GM19468 (cell line): ENCODE results near the gene DIPK1B.

Experiments used
- ATAC-seq: cut with Tn5 transposase; IDR thresholded peaks from one replicate; pipeline ENCODE4 v1.9.1; 2021; ENCODE audit warnings: mild to moderate bottlenecking, moderate library complexity, moderate number of reproducible peaks; ENCODE audit not compliant: unreplicated experiment; ENCODE audit errors: extremely low read depth

DIPK1B gene

DNA sequence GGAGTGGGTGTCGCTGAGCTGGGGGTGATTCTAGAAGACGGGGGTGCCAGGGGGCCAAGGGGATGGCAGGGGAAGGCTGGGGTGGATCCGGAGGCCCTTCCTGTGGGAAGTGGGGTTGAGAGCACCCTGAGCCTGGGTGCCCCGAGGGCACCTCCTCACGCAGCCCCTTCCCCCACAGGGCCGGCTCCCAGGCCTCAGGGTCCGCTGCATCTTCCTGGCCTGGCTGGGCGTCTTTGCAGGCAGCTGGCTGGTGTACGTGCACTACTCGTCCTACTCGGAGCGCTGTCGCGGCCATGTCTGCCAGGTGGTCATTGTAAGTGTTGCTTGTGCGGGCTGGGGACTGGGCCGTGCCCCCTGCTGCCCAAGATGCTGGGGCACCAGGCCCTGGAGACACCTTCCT, 5.0 kb downstream of the DIPK1B start:
- no peak for ATAC-seq

DNA sequence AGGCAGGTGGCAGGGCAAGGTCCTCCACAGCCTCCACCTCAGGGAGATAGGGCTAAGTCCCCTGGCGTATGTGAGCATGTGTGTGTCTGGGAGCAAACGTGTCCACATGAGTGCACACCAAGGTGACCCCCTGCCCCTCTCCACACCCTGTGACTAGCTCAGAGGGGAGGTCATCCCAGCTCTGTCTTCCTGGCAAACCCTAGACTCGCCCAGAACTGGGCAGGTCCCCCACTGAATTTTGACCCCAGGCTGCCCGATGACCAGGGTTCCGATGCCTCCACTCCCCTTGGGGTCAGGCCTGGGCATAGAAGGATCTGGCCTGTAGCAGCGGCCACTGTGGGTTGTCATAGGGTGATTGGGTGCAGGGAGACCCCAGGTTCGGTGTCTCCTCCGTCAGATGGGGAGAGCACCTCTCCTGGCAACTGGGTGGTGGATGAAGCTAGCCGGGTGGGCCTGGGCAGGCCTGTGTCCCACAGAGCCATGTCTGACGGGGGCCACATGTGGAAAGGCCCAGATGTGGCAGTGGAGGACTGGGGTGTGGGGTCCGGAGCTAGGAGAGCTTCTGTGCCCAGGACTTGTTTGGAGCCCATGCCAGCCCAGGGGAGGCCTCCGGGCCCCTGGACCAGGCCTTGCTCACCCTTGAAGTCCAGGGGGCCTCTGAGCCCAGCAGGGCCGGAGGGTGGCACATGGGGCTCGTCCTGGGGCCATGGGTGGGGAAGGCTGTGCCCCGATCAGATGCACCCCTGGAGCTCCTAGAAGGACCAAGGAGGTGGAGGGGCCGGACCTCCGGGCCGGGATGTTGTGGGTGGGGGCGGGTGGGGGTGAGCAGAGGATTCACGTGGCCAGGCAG, 6.2 kb downstream of the DIPK1B start:
- ATAC-seq, result no peak

DNA sequence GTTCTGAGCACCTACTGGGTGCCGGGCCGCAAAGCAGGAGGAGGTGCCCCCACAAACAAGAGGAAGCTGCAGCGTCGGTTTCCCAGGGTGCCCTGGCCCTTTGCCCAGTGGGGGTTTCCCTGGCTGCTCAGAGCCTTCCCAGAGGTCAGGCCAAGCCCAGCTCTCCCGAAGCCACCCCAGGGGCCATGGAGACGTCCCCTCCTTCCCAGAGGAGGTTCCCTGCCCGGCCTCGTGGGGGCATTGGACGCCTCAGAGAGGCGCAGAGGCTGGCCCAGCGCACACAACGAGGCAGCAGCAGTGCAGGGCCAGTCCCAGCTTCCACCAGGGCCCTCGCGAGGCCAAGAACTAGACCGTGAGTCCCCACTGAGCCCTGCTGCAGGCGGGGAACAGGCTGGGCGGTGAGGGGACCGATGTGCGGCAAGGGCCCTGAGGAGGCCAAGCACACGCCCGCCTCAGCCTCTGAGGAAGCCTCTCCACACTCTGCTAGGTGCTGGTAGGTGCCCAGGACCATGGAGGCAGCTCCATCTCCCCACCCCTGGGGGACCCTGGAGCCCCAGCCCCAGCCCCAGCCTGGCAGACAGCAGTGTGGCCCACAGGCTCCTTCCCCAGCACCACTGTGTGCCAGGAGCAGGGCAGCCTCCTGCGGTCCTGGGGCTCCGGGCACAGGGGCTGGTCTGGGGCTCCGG, 7.0 kb downstream of the DIPK1B start:
- ATAC-seq, result no peak

DNA sequence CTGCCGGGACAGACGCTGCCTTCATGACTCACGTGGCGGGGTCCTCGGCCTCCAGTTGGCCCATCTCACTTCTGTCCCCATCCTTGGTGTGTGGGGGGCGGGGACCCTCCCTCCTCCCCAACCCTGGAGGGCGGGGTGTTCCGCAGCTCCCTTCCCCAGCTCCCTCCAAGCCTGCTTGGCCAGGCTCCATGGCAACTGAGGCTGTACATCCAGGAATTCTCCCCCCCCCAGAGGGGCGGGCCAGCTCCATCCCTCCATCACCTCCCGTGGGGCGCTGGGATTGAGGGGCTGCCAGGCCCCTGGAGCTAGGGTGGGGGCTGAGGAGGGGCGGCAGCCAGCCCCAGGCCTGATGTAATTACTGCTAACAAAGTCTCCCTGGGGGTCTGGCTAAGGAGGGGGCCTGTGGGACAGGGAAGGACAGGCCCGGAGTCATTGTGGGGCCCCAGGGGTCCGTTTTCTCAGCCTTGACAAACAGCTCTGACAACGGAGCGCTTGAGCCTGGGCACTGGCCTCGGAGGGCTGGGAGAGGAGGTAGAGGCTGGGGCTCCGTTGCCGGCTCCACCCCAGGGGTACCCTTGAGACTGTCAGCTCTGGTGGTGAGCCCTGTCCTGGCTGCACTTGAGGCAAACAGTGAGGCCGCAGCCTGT, 8.0 kb downstream of the DIPK1B start:
- ATAC-seq, result no peak

DNA sequence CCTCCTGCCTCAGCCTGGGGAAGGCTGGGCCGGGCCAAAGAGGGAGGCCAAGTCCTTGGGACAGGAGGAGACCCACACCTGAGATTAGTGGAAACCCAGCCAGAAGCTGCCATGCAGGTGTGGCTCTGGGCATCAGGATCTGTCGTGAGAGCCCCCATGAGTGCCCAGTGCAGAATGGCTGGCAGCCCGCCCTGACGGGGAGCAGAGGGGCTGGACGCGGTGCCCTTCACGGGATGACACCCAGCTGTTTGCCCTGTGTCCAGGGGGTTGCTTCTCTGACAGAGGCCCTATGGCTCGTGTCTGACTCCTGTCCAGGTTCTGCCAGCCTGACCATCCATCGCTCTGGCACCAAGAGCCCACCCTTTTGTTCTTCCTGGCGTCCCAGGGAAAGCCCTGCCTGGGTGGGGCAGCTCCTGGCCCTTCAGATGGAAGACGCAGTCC, 8.5 kb downstream of the DIPK1B start:
- no peak for ATAC-seq

DNA sequence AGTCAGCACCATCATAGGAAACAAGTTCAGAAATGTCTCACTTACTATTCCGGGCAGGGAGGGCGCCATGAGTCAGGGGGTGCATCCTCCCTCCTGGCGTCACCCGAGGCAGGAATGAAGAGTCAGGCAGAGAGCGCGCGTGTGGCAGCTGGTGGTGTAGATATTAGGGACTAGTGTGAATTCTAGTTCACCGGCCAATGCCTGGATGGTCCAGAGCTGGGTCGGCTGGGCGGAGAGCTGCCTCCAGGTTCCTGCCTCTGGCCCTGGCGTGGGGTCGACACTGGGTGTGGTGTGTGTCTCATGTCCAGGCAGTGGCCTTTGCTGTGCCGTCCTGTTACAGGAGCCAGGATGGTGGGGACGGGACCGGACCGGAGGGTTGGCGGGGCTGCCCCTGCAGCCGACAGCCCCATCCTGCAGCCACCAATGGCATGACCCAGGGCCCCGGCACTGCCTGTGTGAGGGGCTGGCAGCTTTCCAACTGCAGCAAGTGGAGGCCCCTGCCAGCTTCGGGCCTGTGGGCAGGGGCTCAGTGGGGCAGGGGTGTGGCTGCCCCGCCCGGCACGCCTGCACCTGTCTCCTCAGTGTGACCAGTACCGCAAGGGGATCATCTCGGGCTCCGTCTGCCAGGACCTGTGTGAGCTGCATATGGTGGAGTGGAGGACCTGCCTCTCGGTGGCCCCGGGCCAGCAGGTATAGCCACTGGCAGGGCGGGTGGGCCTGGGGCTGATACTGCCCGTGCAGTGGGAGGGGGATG, 9.1 kb downstream of the DIPK1B start:
- no peak for ATAC-seq

DNA sequence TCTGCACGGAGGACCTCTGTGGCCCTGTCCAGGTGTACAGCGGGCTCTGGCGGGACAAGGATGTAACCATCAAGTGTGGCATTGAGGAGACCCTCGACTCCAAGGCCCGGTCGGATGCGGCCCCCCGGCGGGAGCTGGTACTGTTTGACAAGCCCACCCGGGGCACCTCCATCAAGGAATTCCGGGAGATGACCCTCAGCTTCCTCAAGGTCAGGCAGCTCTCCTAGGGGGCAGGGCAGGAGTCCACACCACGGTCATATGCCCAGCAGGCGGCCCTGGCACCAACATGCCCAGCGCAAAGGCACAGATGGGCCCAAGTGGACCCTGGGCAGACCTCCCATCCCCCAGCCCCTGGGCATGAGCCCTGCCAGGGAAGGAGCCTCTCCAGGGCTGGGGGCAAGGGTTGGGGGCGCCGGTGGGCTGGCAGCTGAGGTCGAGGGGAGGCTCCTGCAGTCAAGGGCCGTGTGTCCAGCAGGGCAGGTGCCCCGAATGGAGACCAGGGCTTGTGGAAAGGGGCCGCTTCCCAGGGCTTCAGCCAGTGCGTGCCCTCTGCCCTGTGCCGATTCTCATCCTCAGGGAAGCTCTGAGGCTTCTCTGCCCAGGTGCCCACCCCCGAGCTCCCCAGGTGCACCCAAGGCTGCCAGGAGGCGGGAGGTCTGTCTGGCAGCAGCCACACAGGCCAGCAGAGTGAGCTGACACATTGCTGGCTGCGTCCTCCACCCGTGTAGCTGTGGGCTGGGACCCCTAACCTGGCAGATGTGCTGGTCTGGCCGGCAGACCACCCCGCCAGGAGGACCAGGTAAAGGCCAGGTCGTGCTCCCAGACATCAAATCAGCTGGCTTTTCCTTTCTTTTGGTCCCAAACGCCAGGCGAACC, 10.0 kb downstream of the DIPK1B start:
- no peak for ATAC-seq

DNA sequence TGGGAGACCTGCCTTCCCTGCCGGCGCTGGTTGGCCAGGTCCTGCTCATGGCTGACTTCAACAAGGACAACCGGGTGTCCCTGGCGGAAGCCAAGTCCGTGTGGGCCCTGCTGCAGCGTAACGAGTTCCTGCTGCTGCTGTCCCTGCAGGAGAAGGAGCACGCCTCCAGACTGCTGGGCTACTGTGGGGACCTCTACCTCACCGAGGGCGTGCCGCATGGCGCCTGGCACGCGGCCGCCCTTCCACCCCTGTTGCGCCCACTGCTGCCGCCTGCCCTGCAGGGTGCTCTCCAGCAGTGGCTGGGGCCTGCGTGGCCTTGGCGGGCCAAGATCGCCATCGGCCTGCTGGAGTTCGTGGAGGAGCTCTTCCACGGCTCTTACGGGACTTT, 10.6 kb downstream of the DIPK1B start:
- ATAC-seq, result no peak

DNA sequence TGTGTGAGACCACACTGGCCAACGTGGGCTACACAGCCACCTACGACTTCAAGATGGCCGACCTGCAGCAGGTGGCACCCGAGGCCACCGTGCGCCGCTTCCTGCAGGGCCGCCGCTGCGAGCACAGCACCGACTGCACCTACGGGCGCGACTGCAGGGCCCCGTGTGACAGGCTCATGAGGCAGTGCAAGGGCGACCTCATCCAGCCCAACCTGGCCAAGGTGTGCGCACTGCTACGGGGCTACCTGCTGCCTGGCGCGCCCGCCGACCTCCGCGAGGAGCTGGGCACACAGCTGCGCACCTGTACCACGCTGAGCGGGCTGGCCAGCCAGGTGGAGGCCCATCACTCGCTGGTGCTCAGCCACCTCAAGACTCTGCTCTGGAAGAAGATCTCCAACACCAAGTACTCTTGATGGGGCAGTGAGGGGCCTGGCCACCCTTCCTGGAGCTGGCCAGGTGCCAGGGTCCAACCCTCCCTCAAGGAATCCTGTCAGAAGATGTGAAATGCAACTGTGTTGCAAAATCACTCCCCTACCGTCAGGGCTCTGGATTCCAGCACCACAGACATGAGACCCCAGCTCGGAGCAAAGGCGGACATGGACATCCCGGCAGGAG, 11.1 kb downstream of the DIPK1B start:
- ATAC-seq, result no peak

DNA sequence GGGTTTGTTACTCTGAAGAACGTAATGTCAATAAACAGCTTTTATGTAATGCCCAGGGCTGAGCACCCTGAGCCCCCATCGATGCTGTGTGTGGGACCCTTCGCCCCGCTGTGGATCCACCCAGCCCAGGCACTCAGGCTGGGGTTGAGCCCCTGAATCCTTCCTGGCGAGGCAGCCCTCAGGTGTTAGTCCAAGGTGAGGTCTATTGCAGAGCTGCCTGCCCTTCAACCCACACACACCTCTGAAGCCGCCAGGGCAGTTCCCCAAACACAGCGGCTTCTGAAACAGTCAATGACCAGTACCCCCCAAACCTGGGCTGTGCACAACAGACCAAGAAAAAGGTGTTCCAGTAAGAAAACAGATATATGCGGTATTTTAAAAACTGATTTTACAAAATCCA, 11.6 kb downstream of the DIPK1B start:
- ATAC-seq, result no peak

DNA sequence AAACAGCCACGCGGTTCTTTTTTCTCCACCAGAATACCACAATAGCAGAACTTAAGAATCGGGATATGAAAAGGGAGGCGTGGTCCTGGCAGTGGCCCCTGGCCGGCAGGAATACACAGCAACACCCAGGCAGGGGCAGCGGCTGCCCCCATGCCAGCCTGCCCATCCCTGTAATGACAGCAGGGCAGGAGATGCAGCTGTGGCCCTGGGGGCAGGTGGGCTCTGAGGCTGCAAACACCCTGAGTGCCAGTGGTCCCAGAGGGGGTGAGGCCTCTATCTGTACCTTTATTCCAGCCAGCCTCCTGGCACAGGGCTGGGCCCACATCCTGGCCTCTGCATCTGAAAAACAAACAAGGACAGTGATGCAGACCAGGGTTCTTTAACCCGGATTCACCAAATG, 12.4 kb downstream of the DIPK1B start:
- no peak for ATAC-seq

DNA sequence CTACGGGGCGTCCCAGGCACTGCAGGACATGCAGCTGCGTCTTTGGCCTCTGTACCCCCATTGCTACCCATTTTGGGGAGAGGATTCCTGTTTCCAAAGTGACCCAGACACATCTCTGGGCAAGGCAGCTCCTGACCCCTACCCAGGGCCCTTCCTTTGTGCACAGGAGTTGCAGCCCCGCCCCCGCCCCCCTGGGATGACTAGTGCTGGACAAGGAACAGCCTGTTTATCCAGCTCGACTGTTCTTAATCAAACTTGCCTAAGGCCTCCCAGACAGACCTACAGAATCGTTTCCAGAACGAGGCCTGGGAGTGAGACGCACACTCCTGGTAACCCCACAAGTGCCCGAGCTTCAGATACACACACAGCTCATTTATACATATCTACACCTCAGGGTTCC, 13.2 kb downstream of the DIPK1B start:
- no peak for ATAC-seq

DNA sequence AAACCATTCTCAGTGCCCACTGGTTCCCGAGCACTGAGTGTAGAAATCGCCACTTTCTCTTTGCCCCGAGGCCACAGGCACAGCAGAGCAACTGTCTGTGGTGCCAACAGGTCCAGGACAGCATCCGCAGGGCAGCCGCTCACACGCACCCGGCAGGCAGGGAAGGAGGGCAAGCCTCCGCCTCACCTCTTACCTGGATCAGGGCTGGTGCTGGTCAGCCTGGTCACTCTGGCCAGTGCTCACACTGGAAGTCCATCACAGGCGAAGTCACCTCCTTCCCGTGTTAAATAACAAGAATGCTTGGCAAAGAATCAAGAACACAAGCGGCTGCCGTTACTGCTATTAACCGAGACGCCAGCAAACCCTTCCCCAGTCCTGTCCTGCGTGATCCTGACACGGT, 13.7 kb downstream of the DIPK1B start:
- ATAC-seq, result no peak

DNA sequence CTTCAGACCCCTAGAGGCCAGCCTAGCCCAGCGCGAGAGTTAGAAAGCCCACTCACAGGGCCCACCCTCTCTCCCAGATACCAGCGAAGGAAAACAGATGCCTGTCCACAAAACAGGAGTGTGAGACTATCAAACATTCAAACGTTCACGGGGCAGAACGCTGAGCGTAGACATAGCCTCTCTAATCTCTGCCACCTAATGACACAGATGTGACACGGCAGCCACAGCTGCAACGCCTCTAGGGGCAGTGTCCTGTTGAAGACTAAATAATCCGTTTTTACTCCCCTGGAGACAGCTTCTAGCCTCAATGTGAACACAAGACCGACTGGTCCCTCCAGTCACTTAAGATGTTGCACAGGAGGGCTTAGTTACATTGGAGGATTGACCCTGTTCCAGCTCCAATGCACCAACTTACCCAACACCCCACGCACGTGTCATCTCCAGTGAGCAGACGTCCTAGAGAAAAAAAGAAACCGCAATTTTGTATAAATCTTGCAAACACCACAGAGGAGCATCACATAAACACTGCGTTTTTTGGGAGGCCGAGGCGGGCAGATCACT, 14.3 kb downstream of the DIPK1B start:
- no peak for ATAC-seq

DNA sequence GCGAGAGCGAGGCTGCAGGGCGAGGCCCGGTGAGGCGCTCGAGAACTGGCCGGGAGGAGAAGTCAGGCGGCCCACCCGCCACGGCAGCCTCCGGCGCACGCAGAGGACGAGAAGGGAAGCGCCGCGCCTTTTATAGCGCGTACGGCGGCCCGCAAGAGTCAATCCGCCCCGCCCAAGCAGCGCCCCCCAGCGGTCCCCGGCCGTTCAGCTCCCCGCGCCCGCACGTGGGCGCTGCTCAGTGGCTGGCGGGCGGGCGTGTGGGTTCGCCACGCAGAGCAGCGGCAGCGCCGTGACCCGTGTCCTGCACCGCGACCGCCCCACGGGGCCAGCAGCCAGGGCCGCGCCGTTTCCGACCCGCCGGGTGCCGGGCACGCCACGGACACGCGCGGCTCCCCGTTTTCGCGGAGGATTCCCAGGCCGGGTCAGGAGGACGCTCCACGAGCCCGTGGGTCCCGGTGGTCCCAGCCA, 15.7 kb downstream of the DIPK1B start:
- ATAC-seq, result peak; percentile 38

DNA sequence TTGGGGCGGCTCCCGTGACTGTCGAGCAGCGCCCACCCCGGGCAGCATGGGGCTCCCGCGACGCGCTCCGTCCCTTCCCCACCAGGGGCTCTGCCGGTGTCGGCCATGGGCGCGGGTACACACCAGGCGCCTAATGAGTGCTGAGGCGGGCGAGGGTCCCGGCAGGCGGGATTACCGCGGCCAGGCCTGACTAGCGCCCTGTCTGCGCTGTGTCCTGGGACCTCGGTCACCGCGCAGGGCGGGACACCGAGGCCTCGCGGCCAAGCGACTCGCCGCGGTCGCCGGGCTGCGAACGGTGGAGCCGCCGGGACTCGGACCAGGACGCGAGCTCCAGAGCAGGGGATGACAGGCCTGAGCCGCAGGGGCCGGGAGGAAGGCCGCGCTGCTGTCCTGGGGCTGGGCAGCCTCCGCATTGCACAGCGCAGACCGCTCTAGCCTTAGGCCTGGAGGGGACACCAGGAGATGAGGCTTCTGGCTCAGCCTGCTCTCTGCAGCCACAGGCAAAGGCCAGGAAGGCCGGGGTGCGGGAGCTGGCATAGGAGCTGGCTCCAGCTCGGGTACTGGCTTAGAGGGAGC, 16.3 kb downstream of the DIPK1B start:
- ATAC-seq, result no peak

DNA sequence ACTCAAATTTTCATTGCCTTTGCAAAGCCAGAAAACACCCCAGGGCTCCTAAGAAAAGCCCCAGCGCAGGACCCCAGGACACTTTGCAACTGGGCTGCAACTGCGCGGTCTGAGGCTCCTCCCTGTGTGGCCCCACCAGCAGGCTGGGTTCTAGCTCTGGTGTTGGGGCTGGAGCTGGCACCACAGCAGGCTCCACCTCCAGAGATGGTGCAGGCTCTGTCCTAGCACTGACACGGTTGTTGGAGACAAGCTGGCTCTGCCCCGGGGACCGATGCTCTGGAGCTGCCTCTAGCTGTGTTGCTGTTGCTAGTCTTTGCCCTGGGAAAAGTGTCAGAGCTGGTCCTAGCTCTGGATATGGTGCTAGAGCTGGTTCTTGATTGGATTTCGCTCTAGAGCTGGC, 16.8 kb downstream of the DIPK1B start:
- ATAC-seq, result no peak

DNA sequence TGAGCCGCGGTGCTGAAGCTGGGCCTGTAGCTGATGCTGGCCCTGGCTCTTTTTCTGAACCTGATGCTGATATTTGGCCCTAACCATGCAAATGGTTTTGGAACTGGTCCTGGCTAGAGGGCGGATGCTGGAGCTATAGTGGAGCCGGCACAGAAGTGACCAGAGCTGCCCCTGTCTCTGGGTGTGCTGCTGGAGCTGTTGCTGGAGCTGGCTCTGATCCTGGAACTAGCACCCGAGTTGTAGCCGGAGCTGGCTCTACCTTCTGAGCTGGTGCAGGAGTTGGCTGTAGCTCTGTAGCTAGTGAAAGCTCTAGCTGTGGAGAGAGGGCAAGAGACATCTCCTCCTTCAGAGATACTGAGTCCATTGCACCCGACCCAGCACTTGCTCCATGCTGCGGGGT, 17.6 kb downstream of the DIPK1B start:
- no peak for ATAC-seq
